Thyroid gland (tissue), 4 donors: ENCODE measurements around the gene BRAF. TPM values are rescaled to one million over a fixed set of nuclear protein-coding genes. Genes with fewer than 3 reads are reported as not detected.
"Not testable (repeated sequence)": the region's sequence is repeated elsewhere in the genome, so short reads cannot be mapped to it uniquely, and the experiment has no call there.

ENCODE experiments used
- DNase-seq, 2 donors: peaks; one replicate each; pipeline ENCODE4 v3.0.0-alpha.2; 2019
- H3K27ac ChIP-seq, 3 donors: fragments of 200-600 bp; sonication (generic); 1 replicate in 2 of 3; 2 replicates in 1 of 3; pipeline ENCODE4 v1.5.1; 2016 to 2019; ENCODE audit warnings: mild to moderate bottlenecking in 1 of 3, moderate library complexity in 1 of 3
- H3K27me3 ChIP-seq: fragments of 200-600 bp; sonication (generic); one replicate; pipeline ENCODE4 v1.5.1; 2019
- H3K36me3 ChIP-seq, 2 donors: fragments of 200-600 bp; sonication (generic); one replicate each; pipeline ENCODE4 v1.5.1; 2016 to 2019
- H3K4me1 ChIP-seq, 2 donors: fragments of 200-600 bp; sonication (generic); one replicate each; pipeline ENCODE4 v1.5.1; 2017 to 2019
- H3K4me3 ChIP-seq, 3 donors: fragments of 200-600 bp; sonication (generic); replicated peaks in 1 of 3; 1 replicate in 2 of 3; 2 replicates in 1 of 3; pipeline ENCODE4 v1.5.1; 2016; ENCODE audit warnings: mild to moderate bottlenecking in 1 of 3
- H3K9me3 ChIP-seq: fragments of 200-600 bp; sonication (generic); one replicate; pipeline ENCODE4 v1.5.1; 2017
- POLR2A ChIP-seq, 2 donors: fragments of 450-650 bp; IDR thresholded peaks; one replicate each; pipeline ENCODE4 v1.6.1; 2017; ENCODE audit warnings: antibody characterized with exemption in 2 of 2, mild to moderate bottlenecking in 2 of 2, moderate library complexity in 1 of 2
- WGBS, 2 donors: methylation state at CpG; one replicate each; pipeline ENCODE4 v1.1.5; 2017; 5-methylcytosine and 5-hydroxymethylcytosine counted together
- intact Hi-C: fragments of 100-400 bp; cut with DNase I; formaldehyde crosslinking; loops from one replicate; pipeline ENCODE4 v1.15.1; 2023
- total RNA-seq, 4 donors: library from RNA; depleted of rRNA; stranded (reverse); fragments of >200 nt; gene quantifications; one replicate each; pipeline ENCODE4 v1.2.3, GENCODE V29; 2016
- TF ChIP-seq, protein P1 (sequence below), 6 experiments: fragments of 200-600 bp in 3 of 6; fragments of 450-650 bp in 3 of 6; sonication (generic) in 3 of 6; IDR thresholded peaks; one replicate each; pipeline ENCODE4 v1.5.1; 2016 to 2019; ENCODE audit warnings: antibody characterized with exemption in 6 of 6, mild to moderate bottlenecking in 2 of 6, inconsistent platforms in 1 of 6, moderate library complexity in 1 of 6

BRAF gene
- total RNA-seq, 4 donors from 2014 or later: 71.5 to 135 (median 102) TPM

DNA sequence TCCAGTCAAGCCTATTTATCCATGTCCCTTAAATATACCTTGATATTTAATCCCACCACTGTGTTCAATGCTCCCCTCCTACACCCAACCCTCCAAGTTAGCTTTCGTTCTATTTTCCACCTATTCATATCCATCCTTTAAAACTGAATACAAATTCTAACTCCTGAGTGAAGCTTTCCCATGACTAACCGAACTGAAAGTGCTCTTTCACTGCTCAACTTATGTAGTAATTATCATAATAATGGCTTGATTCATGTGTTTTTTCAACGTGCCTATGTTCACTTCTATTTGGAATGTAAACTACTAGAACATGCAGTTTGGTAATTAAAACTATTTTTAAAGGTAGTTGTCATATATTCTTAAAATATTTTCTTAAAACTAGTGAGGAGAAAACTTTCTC is 170.2 kb downstream of the BRAF start:
- no peak for TF ChIP-seq POLR2A (IDR thresholded peaks at IDR 0.05)
- TF ChIP-seq, protein P1, sequence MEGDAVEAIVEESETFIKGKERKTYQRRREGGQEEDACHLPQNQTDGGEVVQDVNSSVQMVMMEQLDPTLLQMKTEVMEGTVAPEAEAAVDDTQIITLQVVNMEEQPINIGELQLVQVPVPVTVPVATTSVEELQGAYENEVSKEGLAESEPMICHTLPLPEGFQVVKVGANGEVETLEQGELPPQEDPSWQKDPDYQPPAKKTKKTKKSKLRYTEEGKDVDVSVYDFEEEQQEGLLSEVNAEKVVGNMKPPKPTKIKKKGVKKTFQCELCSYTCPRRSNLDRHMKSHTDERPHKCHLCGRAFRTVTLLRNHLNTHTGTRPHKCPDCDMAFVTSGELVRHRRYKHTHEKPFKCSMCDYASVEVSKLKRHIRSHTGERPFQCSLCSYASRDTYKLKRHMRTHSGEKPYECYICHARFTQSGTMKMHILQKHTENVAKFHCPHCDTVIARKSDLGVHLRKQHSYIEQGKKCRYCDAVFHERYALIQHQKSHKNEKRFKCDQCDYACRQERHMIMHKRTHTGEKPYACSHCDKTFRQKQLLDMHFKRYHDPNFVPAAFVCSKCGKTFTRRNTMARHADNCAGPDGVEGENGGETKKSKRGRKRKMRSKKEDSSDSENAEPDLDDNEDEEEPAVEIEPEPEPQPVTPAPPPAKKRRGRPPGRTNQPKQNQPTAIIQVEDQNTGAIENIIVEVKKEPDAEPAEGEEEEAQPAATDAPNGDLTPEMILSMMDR (IDR thresholded peaks at IDR 0.05): no peak
- WGBS, 2 donors: 82 to 84% methylated on average over 3 of the region's 3 CpGs
- intact Hi-C loops: no loop called here

DNA sequence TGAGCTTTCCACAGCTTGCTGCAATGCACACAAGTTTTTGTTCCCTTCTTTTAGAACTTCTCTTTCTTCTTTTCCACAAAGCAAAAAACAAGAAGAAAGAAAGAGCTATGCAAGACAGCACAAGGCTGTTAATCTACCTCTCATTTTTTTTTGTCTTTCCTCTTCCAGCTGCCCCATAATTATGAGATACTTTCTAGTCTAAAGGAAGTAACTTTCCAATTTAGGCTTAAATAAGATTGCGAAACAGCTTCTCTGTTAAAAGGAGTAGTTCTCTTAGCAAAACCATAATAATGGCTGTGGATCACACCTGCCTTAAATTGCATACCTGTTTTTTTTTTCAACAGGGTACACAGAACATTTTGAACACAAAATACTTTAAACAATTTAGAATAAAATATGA is 172.2 kb downstream of the BRAF start:
- 93 to 95% methylated on average over 1 of the region's 1 CpG for WGBS, 2 donors
- Histone ChIP-seq H3K27ac (no peak overlapping the region), H3K4me3 (no peak overlapping the region), H3K4me1 (no peaks in the 10 kb centered on the region), H3K9me3 (no peaks in the 10 kb centered on the region), H3K36me3 (peaks cover 0 to 7% of the 10 kb centered on the region in 2 donors), H3K27me3 (no peaks in the 10 kb centered on the region)
- TF ChIP-seq, protein P1 (IDR thresholded peaks at IDR 0.05): no peak
- no peak for DNase-seq
- intact Hi-C loops: no loop called here

More for the DNA sequence above, 170.2 kb downstream of the BRAF start:
- DNase-seq: no peak
- Histone ChIP-seq H3K4me3 (no peak overlapping the region), H3K27me3 (no peaks in the 10 kb centered on the region), H3K27ac (no peak overlapping the region), H3K9me3 (no peaks in the 10 kb centered on the region), H3K4me1 (no peaks in the 10 kb centered on the region), H3K36me3 (no peaks in the 10 kb centered on the region)

DNA sequence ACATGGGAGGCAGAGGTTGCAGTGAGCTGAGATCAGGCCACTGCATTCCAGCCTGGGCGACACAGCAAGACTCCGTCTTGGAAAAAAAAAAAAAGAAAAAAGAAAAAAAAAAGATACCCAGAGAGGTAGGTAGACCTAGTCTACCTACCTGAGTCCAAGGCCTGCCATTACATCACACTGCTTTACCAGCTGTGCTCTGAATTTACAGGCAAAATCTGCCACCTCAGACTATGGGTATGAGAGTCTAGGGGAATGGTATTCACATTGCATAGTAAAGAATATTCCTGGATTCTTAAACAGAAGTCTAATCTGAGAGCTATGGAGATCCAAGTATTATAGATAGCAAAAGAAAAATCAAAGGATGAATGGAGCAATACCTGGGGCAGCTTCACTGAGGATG is 178.0 kb downstream of the BRAF start:
- Histone ChIP-seq H3K27ac (no peak overlapping the region), H3K4me1 (peaks cover 0 to 6% of the 10 kb centered on the region in 2 donors), H3K27me3 (no peaks in the 10 kb centered on the region), H3K9me3 (no peaks in the 10 kb centered on the region), H3K36me3 (peaks cover 0 to 7% of the 10 kb centered on the region in 2 donors), H3K4me3 (no peak overlapping the region)
- TF ChIP-seq, protein P1 (IDR thresholded peaks at IDR 0.05): no peak
- no peak for TF ChIP-seq POLR2A (IDR thresholded peaks at IDR 0.05)
- no peak for DNase-seq
- intact Hi-C loops: no loop called here
- WGBS, 2 donors: 98 to 99% methylated on average over 2 of the region's 2 CpGs

DNA sequence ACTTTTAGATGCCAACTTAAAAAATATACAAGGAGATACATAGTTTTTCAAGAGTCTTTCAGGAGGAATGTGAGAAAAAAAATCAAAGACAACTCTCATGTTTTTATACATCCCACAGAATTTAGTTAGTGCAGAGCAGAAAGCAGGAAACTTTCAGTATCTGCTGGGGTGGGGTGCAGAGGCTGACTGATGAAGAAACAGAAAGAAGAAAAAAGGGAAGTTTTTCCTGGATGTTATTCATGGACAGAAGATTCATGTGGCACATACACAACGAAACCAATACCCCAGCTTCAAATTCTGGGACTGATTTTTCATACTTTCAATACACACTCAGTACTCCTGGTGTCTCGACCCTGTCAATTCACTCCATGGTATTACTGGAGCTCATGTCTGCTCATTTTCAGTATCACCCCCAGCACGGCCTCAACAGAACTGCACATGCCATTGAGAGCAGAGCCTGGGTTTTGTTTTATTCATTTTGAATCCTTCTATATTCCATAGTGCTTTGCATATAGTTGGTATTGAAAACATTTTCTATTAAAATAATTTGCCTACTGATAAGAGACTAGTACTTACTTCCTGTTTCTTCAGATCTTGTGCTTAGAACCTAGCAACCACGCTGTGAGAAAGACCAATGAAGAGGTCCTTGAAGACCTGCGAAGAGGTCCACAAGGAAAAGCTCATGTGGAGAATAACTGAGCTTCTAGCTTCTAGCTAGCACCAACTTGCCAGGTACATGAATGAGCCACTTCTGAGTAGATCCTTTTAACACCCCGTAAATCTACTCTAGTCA is 179.3 kb downstream of the BRAF start:
- intact Hi-C loops: no loop called here

DNA sequence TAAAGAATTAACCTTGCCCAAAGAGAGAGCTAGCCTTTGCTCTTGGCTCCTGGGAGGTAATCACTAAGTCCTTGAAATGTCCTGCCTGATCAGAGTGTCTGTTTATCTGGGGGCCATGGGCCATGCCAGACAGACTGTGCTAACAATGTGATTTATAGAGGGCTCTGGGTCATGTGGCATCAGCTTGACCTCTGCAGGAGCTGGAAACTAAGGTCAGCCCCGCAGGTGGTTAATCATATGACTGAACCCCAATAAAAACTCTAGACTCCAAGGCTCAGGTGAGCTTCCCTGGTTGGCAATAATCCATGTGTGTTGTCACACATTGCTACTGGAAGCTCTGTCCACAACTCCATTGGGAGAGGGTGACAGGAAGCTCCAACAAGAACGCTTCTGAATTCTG is 180.7 kb downstream of the BRAF start:
- DNase-seq: no peak
- WGBS, 2 donors: 76 to 79% methylated on average over 2 of the region's 2 CpGs
- H3K27ac ChIP-seq: no peak overlapping the region
- no peak overlapping the region for H3K4me3 ChIP-seq
- H3K4me1 ChIP-seq: peaks cover 0 to 6% of the 10 kb centered on the region in 2 donors
- H3K27me3 ChIP-seq: no peaks in the 10 kb centered on the region
- intact Hi-C loops: no loop called here
- TF ChIP-seq POLR2A (IDR thresholded peaks at IDR 0.05): no peak
- TF ChIP-seq, protein P1 (IDR thresholded peaks at IDR 0.05): no peak
- no peaks in the 10 kb centered on the region for H3K9me3 ChIP-seq
- peaks cover 4 to 7% of the 10 kb centered on the region in 2 donors for H3K36me3 ChIP-seq

More for the DNA sequence above, 179.3 kb downstream of the BRAF start:
- no peaks in the 10 kb centered on the region for H3K27me3 ChIP-seq
- H3K9me3 ChIP-seq: no peaks in the 10 kb centered on the region
- peaks cover 0 to 7% of the 10 kb centered on the region in 2 donors for H3K36me3 ChIP-seq
- H3K27ac ChIP-seq: no peak overlapping the region
- no peak for TF ChIP-seq POLR2A (IDR thresholded peaks at IDR 0.05)
- TF ChIP-seq, protein P1 (IDR thresholded peaks at IDR 0.05): no peak
- no peak for DNase-seq
- H3K4me3 ChIP-seq: no peak overlapping the region
- 87 to 88% methylated on average over 6 of the region's 6 CpGs for WGBS, 2 donors
- peaks cover 0 to 6% of the 10 kb centered on the region in 2 donors for H3K4me1 ChIP-seq

DNA sequence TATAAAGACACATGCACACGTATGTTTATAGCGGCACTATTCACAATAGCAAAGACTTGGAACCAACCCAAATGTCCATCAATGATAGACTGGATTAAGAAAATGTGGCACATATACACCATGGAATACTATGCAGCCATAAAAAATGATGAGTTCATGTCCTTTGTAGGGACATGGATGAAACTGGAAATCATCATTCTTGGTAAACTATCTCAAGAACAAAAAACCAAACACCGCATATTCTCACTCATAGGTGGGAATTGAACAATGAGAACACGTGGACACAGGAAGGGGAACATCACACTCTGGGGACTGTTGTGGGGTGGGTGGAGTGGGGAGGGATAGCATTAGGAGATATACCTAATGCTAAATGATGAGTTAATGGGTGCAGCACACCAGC is 181.5 kb downstream of the BRAF start:
- intact Hi-C loops, H3K27me3 ChIP-seq, H3K4me1 ChIP-seq, DNase-seq, H3K4me3 ChIP-seq, H3K9me3 ChIP-seq, H3K27ac ChIP-seq, H3K36me3 ChIP-seq: not testable (repeated sequence)
- WGBS, 2 donors: 94 to 98% methylated on average over 2 of the region's 4 CpGs
